ENCODE measurements around the gene LIN52.
A peak's percentile ranks its signal among the peaks of the same experiment; 100 is the strongest.

LIN52 gene

GRCh38 chr14:74195623-74196022 lies 110.9 kb downstream of the LIN52 start:
- DNase-seq, result no peak

- no peak for DNase-seq
Observed at GRCh38 chr14:74198441-74199234, 113.9 kb downstream of the LIN52 start.

GRCh38 chr14:74202113-74202512 lies 117.4 kb downstream of the LIN52 start:
- DNase-seq, result no peak

- no peak for DNase-seq
Observed at GRCh38 chr14:74203639-74204038, 118.9 kb downstream of the LIN52 start.

- DNase-seq, result no peak
Observed at GRCh38 chr14:74204491-74204890, 119.7 kb downstream of the LIN52 start.

- DNase-seq, result no peak
Observed at GRCh38 chr14:74205882-74206281, 121.1 kb downstream of the LIN52 start.

GRCh38 chr14:74207943-74208342 lies 123.2 kb downstream of the LIN52 start:
- DNase-seq, result peak; percentile 37

- no peak for DNase-seq
Observed at GRCh38 chr14:74208642-74209041, 123.9 kb downstream of the LIN52 start.

- no peak for DNase-seq
Observed at GRCh38 chr14:74211945-74212580, 127.3 kb downstream of the LIN52 start.

GRCh38 chr14:74213907-74214803 lies 129.4 kb downstream of the LIN52 start:
- DNase-seq, result no peak

- no peak for DNase-seq
Observed at GRCh38 chr14:74216671-74217070, 131.9 kb downstream of the LIN52 start.

- DNase-seq, result peak; percentile 79
Observed at GRCh38 chr14:74217672-74218448, 133.1 kb downstream of the LIN52 start.

- no peak for DNase-seq
Observed at GRCh38 chr14:74218462-74218861, 133.7 kb downstream of the LIN52 start.

GRCh38 chr14:74219277-74220205 lies 134.8 kb downstream of the LIN52 start:
- DNase-seq, result no peak

GRCh38 chr14:74220991-74221390 lies 136.2 kb downstream of the LIN52 start:
- DNase-seq, result no peak

- DNase-seq, result no peak
Observed at GRCh38 chr14:74221741-74222140, 137.0 kb downstream of the LIN52 start.

- no peak for DNase-seq
Observed at GRCh38 chr14:74223016-74223415, 138.3 kb downstream of the LIN52 start.

- DNase-seq, result peak; percentile 5
Observed at GRCh38 chr14:74231784-74232183, 147.0 kb downstream of the LIN52 start.

- no peak for DNase-seq
Observed at GRCh38 chr14:74235017-74235416, 150.3 kb downstream of the LIN52 start.

- no peak for DNase-seq
Observed at GRCh38 chr14:74237441-74237840, 152.7 kb downstream of the LIN52 start.
